OCI-LY7 (cell line): ENCODE results near the gene HOOK2.

Experiments used
- CTCF ChIP-seq: fragments of 200-600 bp; sonication (generic); conservative IDR thresholded peaks from 2 replicates; pipeline ENCODE4 v1.5.1; 2014; ENCODE audit warnings: mild to moderate bottlenecking, antibody characterized with exemption, low read length, moderate library complexity, mixed read lengths
- EZH2phosphoT487 ChIP-seq: fragments of 200-600 bp; sonication (generic); IDR thresholded peaks from 2 replicates; pipeline ENCODE4 v1.6.1; 2018; ENCODE audit warnings: low read depth, borderline replicate concordance, mild to moderate bottlenecking, mixed run types, antibody characterized with exemption, low read length, moderate library complexity, mixed read lengths

GRCh38 chr19:12750851-12751250, 24.5 kb downstream of the HOOK2 start:
- no peak for TF ChIP-seq CTCF
- no peak for TF ChIP-seq EZH2phosphoT487
